Sigmoid colon (tissue), 7 donors: ENCODE results near the gene TCF19. TPM values are rescaled to one million over a fixed set of nuclear protein-coding genes. Genes with fewer than 3 reads are reported as not detected.

Source experiments
- DNase-seq: peaks from one replicate; pipeline ENCODE4 v3.0.0-alpha.2; 2019
- H3K27ac ChIP-seq, 4 donors: fragments of 200-600 bp; sonication (generic); one replicate each; pipeline ENCODE4 v1.5.1; 2016 to 2019; ENCODE audit warnings: mild to moderate bottlenecking in 1 of 4
- H3K27me3 ChIP-seq, 3 donors: fragments of 200-600 bp; sonication (generic); one replicate each; pipeline ENCODE4 v1.5.1; 2019; ENCODE audit warnings: mild to moderate bottlenecking in 1 of 3
- H3K36me3 ChIP-seq, 4 donors: fragments of 200-600 bp; sonication (generic); one replicate each; pipeline ENCODE4 v1.5.1; 2016 to 2019
- H3K4me1 ChIP-seq, 4 donors: fragments of 200-600 bp; sonication (generic); one replicate each; pipeline ENCODE4 v1.5.1; 2017 to 2019
- H3K4me3 ChIP-seq, 4 donors: fragments of 200-600 bp; sonication (generic); one replicate each; pipeline ENCODE4 v1.5.1; 2017 to 2019; ENCODE audit warnings: mild to moderate bottlenecking in 2 of 4, moderate library complexity in 1 of 4
- H3K9me3 ChIP-seq, 4 donors: fragments of 200-600 bp in 3 of 4; sonication (generic) in 3 of 4; one replicate each; pipeline versions ENCODE4 v1.5.1 to v1.6.1; 2013 to 2019
- EP300 ChIP-seq, 4 donors: sonication (generic); formaldehyde crosslinking; IDR thresholded peaks; one replicate each; pipeline ENCODE4 v1.6.1; 2017; ENCODE audit warnings: antibody characterized with exemption in 4 of 4
- POLR2A ChIP-seq, 2 donors: fragments of 450-650 bp; IDR thresholded peaks; one replicate each; pipeline ENCODE4 v1.6.1; 2016; ENCODE audit warnings: antibody characterized with exemption in 2 of 2, mild to moderate bottlenecking in 2 of 2, moderate library complexity in 2 of 2
- POLR2AphosphoS5 ChIP-seq, 4 donors: sonication (generic); formaldehyde crosslinking; IDR thresholded peaks; one replicate each; pipeline ENCODE4 v1.6.1; 2017; ENCODE audit warnings: antibody characterized with exemption in 4 of 4
- WGBS, 2 donors: extraction: QIAGEN DNeasy Blood & Tissue Kit; methylation state at CpG; one replicate each; pipeline ENCODE4 v1.1.7; 2013; 5-methylcytosine and 5-hydroxymethylcytosine counted together
- intact Hi-C: fragments of 100-400 bp; cut with DNase I; formaldehyde crosslinking; loops from one replicate; pipeline ENCODE4 v1.15.1; 2023
- polyA plus RNA-seq, 3 donors: library from polyadenylated mRNA; stranded (reverse); fragments of 200-250 nt; gene quantifications; one replicate each; pipeline ENCODE4 v1.2.3, GENCODE V29; 2013
- small RNA-seq, 3 donors: library from RNA; depleted of rRNA; stranded (forward); fragments of <200 nt; gene quantifications; one replicate each; pipeline ENCODE3, GENCODE V24; 2016
- total RNA-seq, 4 donors: library from RNA; depleted of rRNA; stranded (reverse); fragments of >200 nt; gene quantifications; one replicate each; pipeline ENCODE4 v1.1.0, GENCODE V29; 2016
- TF ChIP-seq, protein P1 (sequence below), 4 experiments: fragments of 450-650 bp in 3 of 4; fragments of 200-600 bp in 1 of 4; IDR thresholded peaks; one replicate each; pipeline ENCODE4 v1.5.1; 2016 to 2019; ENCODE audit warnings: antibody characterized with exemption in 4 of 4, mild to moderate bottlenecking in 3 of 4, moderate library complexity in 2 of 4
- donor health status: healthy with polysubstance abuse.
- donor health status: Bipolar disorder and iron deficiency.
- donor health status: healthy.

TCF19 gene
- total and polyA plus RNA-seq, 7 donors: 2.6 to 11.7 (median 3.6) TPM

- WGBS, 2 donors: 72 to 90% methylated on average over 5 of the region's 5 CpGs
- no peaks in the 10 kb centered on the region for H3K36me3 ChIP-seq
- intact Hi-C loops: no loop called here
- H3K27ac ChIP-seq: no peak overlapping the region
- TF ChIP-seq, protein P1, sequence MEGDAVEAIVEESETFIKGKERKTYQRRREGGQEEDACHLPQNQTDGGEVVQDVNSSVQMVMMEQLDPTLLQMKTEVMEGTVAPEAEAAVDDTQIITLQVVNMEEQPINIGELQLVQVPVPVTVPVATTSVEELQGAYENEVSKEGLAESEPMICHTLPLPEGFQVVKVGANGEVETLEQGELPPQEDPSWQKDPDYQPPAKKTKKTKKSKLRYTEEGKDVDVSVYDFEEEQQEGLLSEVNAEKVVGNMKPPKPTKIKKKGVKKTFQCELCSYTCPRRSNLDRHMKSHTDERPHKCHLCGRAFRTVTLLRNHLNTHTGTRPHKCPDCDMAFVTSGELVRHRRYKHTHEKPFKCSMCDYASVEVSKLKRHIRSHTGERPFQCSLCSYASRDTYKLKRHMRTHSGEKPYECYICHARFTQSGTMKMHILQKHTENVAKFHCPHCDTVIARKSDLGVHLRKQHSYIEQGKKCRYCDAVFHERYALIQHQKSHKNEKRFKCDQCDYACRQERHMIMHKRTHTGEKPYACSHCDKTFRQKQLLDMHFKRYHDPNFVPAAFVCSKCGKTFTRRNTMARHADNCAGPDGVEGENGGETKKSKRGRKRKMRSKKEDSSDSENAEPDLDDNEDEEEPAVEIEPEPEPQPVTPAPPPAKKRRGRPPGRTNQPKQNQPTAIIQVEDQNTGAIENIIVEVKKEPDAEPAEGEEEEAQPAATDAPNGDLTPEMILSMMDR (IDR thresholded peaks at IDR 0.05): no peak
- TF ChIP-seq EP300 (IDR thresholded peaks at IDR 0.05): no peak
- no peak for TF ChIP-seq POLR2A (IDR thresholded peaks at IDR 0.05)
- TF ChIP-seq POLR2AphosphoS5 (IDR thresholded peaks at IDR 0.05): no peak
- no peaks in the 10 kb centered on the region for H3K27me3 ChIP-seq
- no peak overlapping the region for H3K4me3 ChIP-seq
- H3K9me3 ChIP-seq: no peaks in the 10 kb centered on the region
- peaks cover 0 to 5% (median 0%) of the 10 kb centered on the region in 4 donors for H3K4me1 ChIP-seq
- DNase-seq: no peak
Measured at GRCh38 chr6:31210741-31211532, 52.5 kb downstream of the TCF19 start.

Small RNA genes within 50 kb of the gene (small RNA-seq; reads per million reads assigned to genes)
- gene POLR2LP1: 0 reads per million in 3 donors

Other genes with a start within 250 kb of the TCF19 start
- 10 to 100 TPM in 1 of 4 donors, 1 to 10 TPM in 3; 6.7 to 13.0 (median 9.0) TPM for gene VARS2, start 244.4 kb upstream of the TCF19 start, total RNA-seq
- gene VARS2, start 244.4 kb upstream of the TCF19 start, polyA plus RNA-seq: 10 to 100 TPM in 1 of 3 donors, 1 to 10 TPM in 2; 6.9 to 23.0 (median 7.8) TPM
- gene SFTA2, start 226.4 kb upstream of the TCF19 start, total RNA-seq: not detected
- gene SFTA2, start 226.4 kb upstream of the TCF19 start, polyA plus RNA-seq: 1 to 10 TPM in 1 of 3 donors, not detected in 2; 3.6 TPM
- not detected for gene MUCL3, start 217.6 kb upstream of the TCF19 start, total RNA-seq
- gene MUCL3, start 217.6 kb upstream of the TCF19 start, polyA plus RNA-seq: under 1 TPM in 1 of 3 donors, not detected in 2; under 0.01 TPM
- gene MUC21, start 174.9 kb upstream of the TCF19 start, total RNA-seq: not detected
- gene MUC21, start 174.9 kb upstream of the TCF19 start, polyA plus RNA-seq: 1 to 10 TPM in 1 of 3 donors, under 1 TPM in 1, not detected in 1; 0.19 to 1.2 TPM
- not detected for gene MUC22, start 148.1 kb upstream of the TCF19 start, total RNA-seq
- gene MUC22, start 148.1 kb upstream of the TCF19 start, polyA plus RNA-seq: not detected
- not detected for gene C6orf15, start 46.0 kb upstream of the TCF19 start, total RNA-seq
- not detected for gene C6orf15, start 46.0 kb upstream of the TCF19 start, polyA plus RNA-seq
- 1 to 10 TPM in 1 of 4 donors, under 1 TPM in 3; 0.49 to 2.7 (median 0.63) TPM for gene PSORS1C1, start 43.8 kb upstream of the TCF19 start, total RNA-seq
- gene PSORS1C1, start 43.8 kb upstream of the TCF19 start, polyA plus RNA-seq: 10 to 100 TPM in 1 of 3 donors, 1 to 10 TPM in 2; 4.2 to 33.3 (median 5.4) TPM
- gene CDSN, start 38.1 kb upstream of the TCF19 start, total RNA-seq: not detected
- not detected for gene CDSN, start 38.1 kb upstream of the TCF19 start, polyA plus RNA-seq
- gene PSORS1C2, start 19.5 kb upstream of the TCF19 start, total RNA-seq: not detected
- gene PSORS1C2, start 19.5 kb upstream of the TCF19 start, polyA plus RNA-seq: not detected
- gene CCHCR1, start 787 bp upstream of the TCF19 start, total RNA-seq: 10 to 100 TPM in 3 of 4 donors, 1 to 10 TPM in 1; 8.7 to 20.2 (median 12.7) TPM
- 10 to 100 TPM; 11.4 to 39.3 (median 14.8) TPM for gene CCHCR1, start 787 bp upstream of the TCF19 start, polyA plus RNA-seq
- under 1 TPM in 2 of 4 donors, not detected in 2; 0.16 to 0.27 TPM for gene POU5F1, start 12.1 kb downstream of the TCF19 start, total RNA-seq
- gene POU5F1, start 12.1 kb downstream of the TCF19 start, polyA plus RNA-seq: 1 to 10 TPM in 2 of 3 donors, not detected in 1; 1.6 to 9.8 TPM
- 100 to 1,000 TPM; 129 to 351 (median 273) TPM for gene HLA-C, start 113.5 kb downstream of the TCF19 start, total RNA-seq
- 100 to 1,000 TPM; 166 to 907 (median 437) TPM for gene HLA-C, start 113.5 kb downstream of the TCF19 start, polyA plus RNA-seq
- gene HLA-B, start 198.6 kb downstream of the TCF19 start, total RNA-seq: 100 to 1,000 TPM; 346 to 491 (median 365) TPM
- gene HLA-B, start 198.6 kb downstream of the TCF19 start, polyA plus RNA-seq: 1,000 to 10,000 TPM in 2 of 3 donors, 100 to 1,000 TPM in 1; 279 to 3,047 (median 1,275) TPM
- gene MICA, start 245.0 kb downstream of the TCF19 start, total RNA-seq: 10 to 100 TPM; 18.6 to 46.5 (median 27.2) TPM
- gene MICA, start 245.0 kb downstream of the TCF19 start, polyA plus RNA-seq: 10 to 100 TPM; 13.2 to 24.0 (median 20.3) TPM